ENCODE measurements around the gene FRMPD4.

FRMPD4 gene

GRCh38 chrX:12307961-12308360 is 169.7 kb downstream of the FRMPD4 start:
- no peak for DNase-seq

GRCh38 chrX:12308420-12308819 is 170.1 kb downstream of the FRMPD4 start:
- DNase-seq = no peak

DNA sequence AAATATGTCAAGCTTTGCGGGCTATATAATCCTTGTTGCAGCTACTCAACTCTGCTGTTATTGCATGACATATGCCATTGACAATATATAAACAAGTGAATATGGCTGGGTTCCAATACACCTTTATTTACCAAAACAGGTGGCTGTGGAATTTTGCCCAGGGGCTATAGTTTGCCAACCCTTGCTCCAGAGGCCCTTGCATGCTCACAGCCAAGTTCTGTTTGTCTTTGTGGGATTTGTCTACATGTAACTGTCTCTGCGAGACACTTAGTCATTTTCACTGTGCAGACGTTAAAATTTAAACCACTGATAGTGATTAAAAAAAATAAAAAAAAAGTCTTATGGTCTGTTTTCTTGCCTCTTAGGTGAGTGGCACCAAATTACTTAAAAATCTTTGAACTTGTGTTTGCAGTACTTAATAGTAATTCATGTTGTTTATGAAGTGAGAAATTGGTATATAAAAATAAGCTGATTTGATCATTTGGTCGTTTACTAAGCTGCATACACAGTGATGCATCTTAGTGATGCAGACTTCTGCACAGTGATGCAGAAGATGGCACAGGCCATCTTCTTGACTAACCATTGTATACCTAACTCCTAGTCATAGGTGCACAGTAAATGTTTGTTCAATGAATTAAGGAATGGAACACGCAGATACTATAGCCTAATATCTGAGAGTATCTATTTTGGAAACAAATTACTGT is 170.9 kb downstream of the FRMPD4 start:
- no peak for DNase-seq

- DNase-seq = no peak
Measured at GRCh38 chrX:12309744-12310076, 171.4 kb downstream of the FRMPD4 start.

DNA sequence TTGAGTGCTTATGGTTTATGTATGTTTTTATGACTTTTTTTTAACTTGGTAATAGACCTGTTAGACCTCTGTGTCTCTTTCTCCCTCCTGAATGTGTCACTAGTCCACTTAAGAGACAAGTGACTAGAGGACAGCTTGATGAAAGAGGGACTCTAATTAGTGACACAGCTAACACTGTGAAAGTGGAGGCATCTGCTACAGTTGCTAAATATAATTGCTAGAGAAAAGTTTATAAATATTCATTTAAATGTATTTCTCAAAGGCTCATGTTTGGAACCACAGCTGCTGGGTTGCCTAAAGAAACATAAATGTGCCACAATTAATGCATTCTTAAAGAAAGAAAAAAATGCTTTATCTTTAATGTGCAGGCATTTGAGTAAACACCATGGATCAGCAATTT is 176.4 kb downstream of the FRMPD4 start:
- DNase-seq = no peak

GRCh38 chrX:12315526-12315925 is 177.3 kb downstream of the FRMPD4 start:
- DNase-seq = no peak

- DNase-seq = no peak
Measured at GRCh38 chrX:12319003-12319519, 180.8 kb downstream of the FRMPD4 start.

GRCh38 chrX:12319992-12320391 is 181.7 kb downstream of the FRMPD4 start:
- no peak for DNase-seq

GRCh38 chrX:12322031-12322430 is 183.8 kb downstream of the FRMPD4 start:
- DNase-seq = no peak

DNA sequence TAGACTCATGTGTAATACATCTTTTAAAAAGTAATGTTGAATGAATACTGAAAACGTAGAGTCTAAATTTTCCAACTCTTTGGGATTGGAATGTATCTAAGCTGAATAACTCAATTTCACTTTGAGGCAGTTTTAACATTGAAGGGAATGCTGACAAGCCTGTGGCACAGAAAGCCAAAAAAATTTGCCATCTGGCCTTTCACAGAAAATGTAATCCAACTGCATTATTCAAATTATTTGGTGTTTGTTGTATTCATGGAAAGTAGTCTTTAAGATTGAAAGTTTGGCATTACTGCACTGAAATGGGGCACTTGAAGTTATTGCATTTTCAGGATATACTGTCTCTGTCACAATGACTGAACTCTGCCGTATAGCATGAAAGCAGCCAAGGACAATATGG is 186.9 kb downstream of the FRMPD4 start:
- no peak for DNase-seq

DNA sequence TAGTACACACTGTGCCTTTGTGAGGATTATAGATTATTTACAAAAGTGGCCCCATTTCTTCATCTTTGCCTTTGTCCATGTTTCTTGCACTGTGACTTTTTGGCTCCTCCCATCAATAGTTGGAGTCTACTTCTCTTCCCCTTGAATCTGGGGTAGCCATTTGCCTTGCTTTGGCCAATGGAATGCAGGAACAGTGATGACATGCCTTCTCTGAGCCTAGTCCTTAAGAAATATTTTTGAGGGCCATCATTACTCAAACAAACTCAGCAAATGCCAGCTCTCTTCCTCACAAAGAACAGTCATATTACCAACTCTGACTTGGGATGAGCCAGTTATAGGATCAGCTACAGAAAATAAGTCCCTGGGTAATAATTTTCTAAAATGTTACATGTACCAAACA is 189.6 kb downstream of the FRMPD4 start:
- no peak for DNase-seq

- no peak for DNase-seq
Measured at GRCh38 chrX:12329476-12329875, 191.2 kb downstream of the FRMPD4 start.

- DNase-seq = no peak
Measured at GRCh38 chrX:12330841-12331240, 192.6 kb downstream of the FRMPD4 start.

DNA sequence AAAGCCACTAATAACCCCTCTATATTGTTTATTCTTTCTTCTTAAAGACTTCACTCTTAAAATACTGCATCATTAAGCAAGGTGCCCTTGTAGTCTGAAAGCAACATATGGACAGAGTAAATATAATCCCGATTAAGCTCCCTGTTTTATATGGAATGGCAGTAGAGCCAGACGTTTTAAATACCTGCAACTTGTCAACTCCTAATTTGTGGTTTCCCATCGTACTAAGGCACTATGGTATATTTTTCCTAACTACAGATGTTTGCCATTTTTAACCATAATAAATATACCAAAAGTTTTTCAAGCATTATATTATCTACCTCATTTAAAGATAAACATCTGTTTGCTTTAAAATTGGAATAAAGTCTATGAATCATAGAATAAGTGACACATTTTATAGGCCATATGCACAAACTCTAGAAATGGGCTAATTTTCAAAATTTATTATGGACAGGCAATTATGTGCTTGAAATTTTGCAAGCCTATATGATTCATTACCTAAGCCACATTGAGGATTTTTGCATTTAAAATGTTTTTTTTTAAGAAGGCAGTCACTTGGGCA is 194.6 kb downstream of the FRMPD4 start:
- no peak for DNase-seq

- DNase-seq = no peak
Measured at GRCh38 chrX:12339921-12340320, 201.6 kb downstream of the FRMPD4 start.

DNA sequence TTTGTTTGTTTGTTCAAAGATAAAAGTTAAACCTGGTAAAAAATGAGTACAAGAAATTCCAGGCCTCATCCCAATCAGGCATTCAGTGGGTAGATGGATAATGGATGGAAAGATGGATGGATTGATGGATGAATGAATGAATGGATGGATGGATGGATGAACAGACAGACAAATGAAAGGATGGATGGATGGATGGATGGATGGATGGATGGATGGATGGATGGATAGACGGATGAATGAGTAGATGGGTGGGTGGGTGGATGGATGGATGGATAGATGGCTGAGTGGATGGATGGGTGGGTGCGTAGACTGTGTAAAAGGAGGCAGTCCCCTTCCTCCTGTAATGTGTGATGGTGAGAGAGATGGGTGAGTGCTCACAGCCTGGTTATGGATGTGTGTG is 206.7 kb downstream of the FRMPD4 start:
- DNase-seq = no peak

DNA sequence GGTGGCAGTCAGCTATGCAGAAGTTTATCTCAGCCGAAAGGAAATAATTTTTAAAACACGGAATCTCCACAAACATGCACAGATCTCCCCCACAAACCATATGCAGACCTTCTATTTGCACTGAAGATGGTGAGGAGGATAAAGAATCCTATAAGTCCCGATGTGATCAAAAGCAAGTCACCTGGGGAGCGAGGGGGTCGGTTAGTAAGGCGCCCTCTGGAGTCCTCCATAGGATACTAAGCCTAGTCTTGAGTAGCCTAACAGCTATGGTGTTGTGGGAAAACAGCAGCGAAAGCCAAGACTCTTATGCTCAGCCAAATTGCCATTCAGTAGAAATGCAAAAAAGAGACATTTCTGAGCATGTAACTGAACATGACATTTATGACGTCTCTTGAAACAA is 210.9 kb downstream of the FRMPD4 start:
- no peak for DNase-seq

GRCh38 chrX:12352922-12353321 is 214.6 kb downstream of the FRMPD4 start:
- DNase-seq = no peak

- DNase-seq = peak; percentile 81
Measured at GRCh38 chrX:12360383-12360782, 222.1 kb downstream of the FRMPD4 start.

DNA sequence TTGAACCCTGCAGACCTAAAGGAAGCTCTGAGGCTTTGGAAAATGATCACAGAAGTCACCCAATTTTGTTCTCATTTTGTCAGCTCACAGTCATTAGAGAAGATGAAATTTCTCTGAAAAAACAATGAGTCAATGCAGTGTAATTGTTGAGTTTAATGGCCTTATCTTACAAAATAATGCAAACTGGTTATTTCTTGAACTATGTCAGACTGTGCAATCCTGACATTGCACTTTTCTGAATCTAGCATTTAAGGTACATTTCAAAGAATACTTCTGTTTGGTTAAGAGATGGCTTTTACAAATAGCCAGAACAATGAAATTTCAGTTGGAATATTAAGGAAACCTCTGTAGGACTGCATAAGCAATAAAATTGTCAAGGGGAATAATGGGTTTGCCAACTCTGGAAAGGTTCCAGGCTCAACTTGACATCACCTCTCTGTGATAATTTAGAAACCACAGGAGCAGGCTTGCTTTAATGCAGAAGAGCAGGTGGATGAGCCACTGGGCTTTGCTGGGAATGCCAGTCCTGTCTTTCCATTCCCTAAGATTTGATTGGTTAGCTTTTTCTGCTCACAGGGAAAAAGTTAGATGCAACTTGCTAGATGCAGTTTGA is 222.8 kb downstream of the FRMPD4 start:
- DNase-seq = peak; percentile 35

DNA sequence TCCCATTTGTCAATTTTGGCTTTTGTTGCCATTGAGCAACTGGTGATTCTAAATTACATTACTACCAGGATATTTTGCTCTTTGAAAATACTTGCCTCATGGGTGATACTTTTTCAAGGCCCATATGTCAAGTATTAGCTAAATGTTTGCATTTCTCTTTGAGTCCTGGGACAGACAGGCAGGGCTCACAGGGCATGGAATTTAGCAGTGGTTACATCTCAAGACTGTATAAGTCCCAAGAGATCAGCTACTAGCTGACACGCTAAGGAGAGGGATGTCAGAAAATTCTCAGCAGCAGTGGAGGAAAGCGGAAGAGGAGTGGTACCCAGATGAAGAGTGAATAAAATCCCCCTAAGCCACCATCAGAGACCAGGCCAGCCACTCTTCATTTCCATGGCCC is 224.9 kb downstream of the FRMPD4 start:
- DNase-seq = no peak

DNA sequence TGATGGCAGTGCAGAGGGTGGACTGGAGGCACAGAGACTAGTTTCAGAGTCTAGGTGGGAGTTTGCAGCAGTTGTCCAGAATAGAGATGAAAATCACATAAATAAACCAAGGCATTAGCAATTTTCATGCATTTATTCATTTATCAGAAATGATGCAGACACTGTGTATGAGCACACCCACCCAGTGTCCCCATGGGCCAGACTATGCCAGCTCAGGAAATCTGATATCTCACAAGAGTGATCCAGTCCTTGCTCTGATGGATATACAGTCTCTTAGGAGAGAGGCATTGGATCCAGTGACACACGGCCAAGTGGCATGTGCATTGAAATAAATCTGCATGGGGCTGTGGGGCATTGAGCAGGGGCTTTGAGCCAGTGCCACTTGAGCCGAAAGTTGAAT is 228.2 kb downstream of the FRMPD4 start:
- no peak for DNase-seq

- DNase-seq = no peak
Measured at GRCh38 chrX:12367254-12367653, 229.0 kb downstream of the FRMPD4 start.

GRCh38 chrX:12370497-12370986 is 232.3 kb downstream of the FRMPD4 start:
- peak; percentile 70 for DNase-seq

Measured in fibroblast of skin of right biceps (primary cell).